IPS-20b (cell line): ENCODE results near the gene CXCL17.
"Not testable (repeated sequence)": the region's sequence is repeated elsewhere in the genome, so short reads cannot be mapped to it uniquely, and the experiment has no call there.

Experiments
- H3K27ac ChIP-seq: one replicate; pipeline ENCODE4 v1.5.1; 2013; ENCODE audit warnings: low read length
- H3K27me3 ChIP-seq: 2 replicates; pipeline ENCODE4 v1.6.1; 2013; ENCODE audit warnings: mild to moderate bottlenecking, low read length, inconsistent platforms; ENCODE audit not compliant: insufficient read depth
- H3K36me3 ChIP-seq: 2 replicates; pipeline ENCODE4 v1.6.1; 2013; ENCODE audit warnings: low read depth, mild to moderate bottlenecking, inconsistent platforms, low read length, moderate library complexity; ENCODE audit not compliant: insufficient read depth
- H3K4me1 ChIP-seq: 2 replicates; pipeline ENCODE4 v1.6.1; 2013; ENCODE audit warnings: mild to moderate bottlenecking, control low read depth, inconsistent platforms, low read length, moderate library complexity; ENCODE audit not compliant: insufficient read depth
- H3K4me3 ChIP-seq: 2 replicates; pipeline ENCODE4 v1.5.1; 2013; ENCODE audit warnings: mild to moderate bottlenecking, low read length, inconsistent platforms
- H3K9ac ChIP-seq: 2 replicates; pipeline ENCODE4 v1.6.1; 2013; ENCODE audit warnings: low read depth, mild to moderate bottlenecking, inconsistent platforms, low read length, moderate library complexity
- H3K9me3 ChIP-seq: 2 replicates; pipeline ENCODE4 v1.6.1; 2013; ENCODE audit warnings: mild to moderate bottlenecking, low read depth, low read length, inconsistent platforms; ENCODE audit not compliant: insufficient read depth

Gene CXCL17

DNA sequence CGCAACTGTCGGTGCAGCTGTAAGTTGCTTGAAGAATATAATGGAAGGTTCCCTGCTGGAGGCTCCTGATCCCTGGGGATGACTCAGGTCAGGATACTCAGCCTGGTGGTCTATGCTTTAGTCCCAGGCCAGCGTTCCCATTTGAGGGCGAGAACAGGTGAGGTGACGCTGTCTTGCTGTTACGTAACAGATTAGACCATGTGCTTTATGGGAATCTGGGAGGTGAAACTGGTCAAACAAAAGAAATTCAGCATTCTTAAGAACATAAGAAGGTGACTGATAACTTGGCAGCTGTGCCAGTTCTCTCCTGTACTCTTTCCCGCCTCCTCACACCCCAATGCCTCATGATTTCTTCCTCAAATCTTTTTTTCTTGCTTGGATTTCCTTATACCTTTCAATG lies at the start of gene CXCL17:
Gene CXCL17 (minus strand): TSS at position 114 of the 400 bp plus-strand sequence. CDS start 114 bp downstream, outside the sequence.
- H3K9ac ChIP-seq = no peak within 1 kb of the TSS
- no peaks in the 10 kb centered on the region for H3K9me3 ChIP-seq
- peaks cover 21% of the 10 kb centered on the region for H3K27me3 ChIP-seq
- H3K36me3 ChIP-seq = no peaks in the 10 kb centered on the region
- H3K4me3 ChIP-seq = no peak within 1 kb of the TSS
- H3K4me1 ChIP-seq = 0 out of 2 replicates have a peak, but pooled peaks cover 3% of the 10 kb centered on the region
- H3K27ac ChIP-seq = no peak within 1 kb of the TSS

DNA sequence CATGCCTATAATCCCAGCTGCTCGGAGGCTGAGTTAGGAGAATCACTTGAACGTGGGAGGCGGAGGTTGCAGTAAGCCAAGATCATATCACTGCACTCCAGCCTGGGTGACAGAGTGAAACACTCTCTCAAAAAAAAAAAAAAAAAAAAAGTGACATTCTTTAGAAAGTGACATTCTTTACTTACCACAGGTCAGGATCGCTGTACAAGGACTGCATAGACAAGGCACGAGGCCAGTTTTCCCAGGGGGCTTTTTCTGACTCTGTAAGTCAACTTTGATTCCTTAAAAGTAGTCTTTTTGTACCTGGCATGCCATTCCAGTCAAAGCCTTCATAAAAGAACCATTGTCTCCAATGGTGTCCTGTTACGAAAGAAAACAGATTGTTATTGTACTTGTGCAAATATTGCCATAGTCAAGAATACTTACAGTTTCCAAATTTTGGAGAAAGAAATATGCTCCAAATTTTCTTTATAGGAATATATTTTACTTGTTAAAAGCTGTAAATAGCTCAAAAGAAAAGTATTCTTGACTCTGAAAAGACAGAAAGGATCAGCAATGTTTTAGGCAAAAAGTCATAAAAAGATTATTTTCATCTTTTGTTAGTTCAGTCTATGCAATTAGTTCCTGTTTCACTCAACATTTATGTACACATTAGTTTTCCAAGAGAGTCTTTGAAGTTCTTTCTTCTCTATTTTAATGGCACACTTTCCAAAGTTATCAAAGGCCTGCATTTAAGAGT lies 46.2 kb upstream of the CXCL17 start:
- Histone ChIP-seq H3K27ac (no peak overlapping the region), H3K4me1 (peaks cover 8% of the 10 kb centered on the region; the same call in 1 of the 2 replicates), H3K9ac (no peak overlapping the region), H3K27me3 (no peaks in the 10 kb centered on the region), H3K9me3 (no peaks in the 10 kb centered on the region), H3K36me3 (no peaks in the 10 kb centered on the region), H3K4me3 (no peak overlapping the region)

GRCh38 chr19:42487798-42488178 lies 45.0 kb upstream of the CXCL17 start:
- Histone ChIP-seq H3K4me1 (peaks cover 8% of the 10 kb centered on the region; the same call in 1 of the 2 replicates), H3K27me3 (no peaks in the 10 kb centered on the region), H3K4me3 (no peak overlapping the region), H3K9me3 (no peaks in the 10 kb centered on the region), H3K36me3 (no peaks in the 10 kb centered on the region), H3K9ac (no peak overlapping the region), H3K27ac (no peak overlapping the region)

DNA sequence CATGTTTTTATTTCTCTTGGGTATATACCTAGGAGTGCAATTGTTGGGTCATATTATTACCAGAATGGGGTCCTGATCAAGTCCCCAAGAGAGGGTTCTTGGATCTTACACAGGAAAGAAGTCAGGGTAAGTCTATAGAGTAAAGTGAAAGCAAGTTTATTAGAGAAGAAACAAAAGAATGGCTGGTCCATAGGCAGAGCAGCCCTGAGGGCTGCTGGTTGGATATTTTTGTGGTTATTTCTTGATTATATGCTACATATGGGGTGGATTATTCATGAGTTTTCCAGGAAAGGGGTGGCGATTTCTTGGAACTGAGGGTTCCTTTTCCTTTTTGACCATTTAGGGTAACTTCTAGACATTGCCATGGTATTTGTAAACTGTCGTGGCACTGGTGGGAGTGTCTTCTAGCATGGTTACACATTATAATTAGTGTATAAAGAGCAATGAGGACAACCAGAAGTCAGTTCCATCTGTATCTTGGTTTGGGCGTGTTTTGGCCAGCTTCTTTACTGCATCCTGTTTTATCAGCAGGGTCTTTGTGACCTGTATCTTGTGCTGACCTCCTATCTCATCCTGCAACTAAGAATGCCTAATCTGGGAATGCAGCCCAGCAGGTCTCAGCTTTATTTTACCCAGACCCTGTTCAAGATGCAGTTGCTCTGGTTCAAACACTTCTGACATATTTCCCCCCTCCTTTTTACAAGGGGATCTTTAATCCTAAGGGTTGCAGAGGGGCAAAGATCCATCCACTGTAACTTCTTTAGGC lies 44.5 kb upstream of the CXCL17 start:
- Histone ChIP-seq H3K9me3 (no peaks in the 10 kb centered on the region), H3K9ac (no peak overlapping the region), H3K27me3 (no peaks in the 10 kb centered on the region), H3K4me1 (peaks cover 8% of the 10 kb centered on the region; the same call in 1 of the 2 replicates), H3K27ac (no peak overlapping the region), H3K36me3 (no peaks in the 10 kb centered on the region), H3K4me3 (no peak overlapping the region)

- not testable (repeated sequence) for H3K27me3 ChIP-seq, H3K4me1 ChIP-seq, H3K9me3 ChIP-seq, H3K27ac ChIP-seq, H3K36me3 ChIP-seq, H3K9ac ChIP-seq, H3K4me3 ChIP-seq
Observed at GRCh38 chr19:42485036-42485435, 42.3 kb upstream of the CXCL17 start.

- Histone ChIP-seq H3K27ac (no peak overlapping the region), H3K4me3 (no peak overlapping the region), H3K9me3 (no peaks in the 10 kb centered on the region), H3K36me3 (no peaks in the 10 kb centered on the region), H3K4me1 (peaks cover 7% of the 10 kb centered on the region), H3K27me3 (no peaks in the 10 kb centered on the region), H3K9ac (no peak overlapping the region)
Observed at GRCh38 chr19:42480335-42481095, 37.8 kb upstream of the CXCL17 start.

GRCh38 chr19:42479736-42480135 lies 37.0 kb upstream of the CXCL17 start:
- Histone ChIP-seq H3K27me3 (no peaks in the 10 kb centered on the region), H3K9me3 (no peaks in the 10 kb centered on the region), H3K4me1 (peaks cover 11% of the 10 kb centered on the region), H3K27ac (no peak overlapping the region), H3K36me3 (no peaks in the 10 kb centered on the region), H3K9ac (no peak overlapping the region), H3K4me3 (no peak overlapping the region)

GRCh38 chr19:42478765-42479311 lies 36.1 kb upstream of the CXCL17 start:
- Histone ChIP-seq H3K4me1 (peaks cover 20% of the 10 kb centered on the region), H3K27me3 (no peaks in the 10 kb centered on the region), H3K9me3 (no peaks in the 10 kb centered on the region), H3K27ac (no peak overlapping the region), H3K9ac (no peak overlapping the region), H3K4me3 (no peak overlapping the region), H3K36me3 (no peaks in the 10 kb centered on the region)

DNA sequence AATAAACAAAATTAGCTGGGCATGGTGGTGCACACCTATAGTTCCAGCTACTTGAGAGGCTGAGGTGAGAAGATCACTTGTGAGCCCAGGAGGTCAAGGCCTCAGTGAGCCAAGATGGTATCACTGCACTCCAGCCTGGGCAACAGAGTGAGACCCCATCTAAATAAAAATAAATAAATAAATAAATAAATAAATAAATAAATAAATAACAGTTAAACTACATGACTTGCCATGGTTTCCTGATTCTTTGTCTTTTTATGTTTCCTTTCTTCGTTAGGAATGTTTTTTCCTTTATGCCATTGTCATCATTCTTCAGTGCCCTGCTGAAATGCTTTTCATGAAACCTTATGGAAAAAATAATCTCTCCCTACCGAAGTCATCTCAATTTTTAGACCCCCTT lies 35.2 kb upstream of the CXCL17 start:
- Histone ChIP-seq H3K36me3 (no peaks in the 10 kb centered on the region), H3K27me3 (no peaks in the 10 kb centered on the region), H3K27ac (no peak overlapping the region), H3K4me3 (no peak overlapping the region), H3K9ac (no peak overlapping the region), H3K4me1 (peaks cover 23% of the 10 kb centered on the region), H3K9me3 (no peaks in the 10 kb centered on the region)

DNA sequence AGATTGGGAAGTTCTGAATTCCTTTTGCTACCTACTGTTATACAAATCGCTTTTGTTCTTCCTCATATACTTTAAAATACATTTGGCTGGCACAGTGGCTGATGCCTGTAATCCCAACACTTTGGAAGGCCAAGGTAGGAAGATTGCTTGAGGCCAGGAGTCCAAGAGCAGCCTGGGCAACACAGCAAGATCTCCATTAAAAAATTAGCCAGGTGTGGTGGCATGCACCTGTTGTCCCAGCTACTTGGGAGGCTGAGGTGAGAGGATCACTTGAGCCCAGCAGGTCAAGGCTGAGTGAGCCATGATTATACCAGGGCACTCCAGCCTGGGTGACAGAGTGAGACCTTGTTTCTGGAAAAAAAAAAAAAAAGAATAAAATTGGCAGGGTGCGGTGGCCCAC lies 34.4 kb upstream of the CXCL17 start:
- Histone ChIP-seq H3K4me1 (peaks cover 31% of the 10 kb centered on the region), H3K9me3 (no peaks in the 10 kb centered on the region), H3K27ac (no peak overlapping the region), H3K4me3 (no peak overlapping the region), H3K9ac (no peak overlapping the region), H3K36me3 (no peaks in the 10 kb centered on the region), H3K27me3 (no peaks in the 10 kb centered on the region)

DNA sequence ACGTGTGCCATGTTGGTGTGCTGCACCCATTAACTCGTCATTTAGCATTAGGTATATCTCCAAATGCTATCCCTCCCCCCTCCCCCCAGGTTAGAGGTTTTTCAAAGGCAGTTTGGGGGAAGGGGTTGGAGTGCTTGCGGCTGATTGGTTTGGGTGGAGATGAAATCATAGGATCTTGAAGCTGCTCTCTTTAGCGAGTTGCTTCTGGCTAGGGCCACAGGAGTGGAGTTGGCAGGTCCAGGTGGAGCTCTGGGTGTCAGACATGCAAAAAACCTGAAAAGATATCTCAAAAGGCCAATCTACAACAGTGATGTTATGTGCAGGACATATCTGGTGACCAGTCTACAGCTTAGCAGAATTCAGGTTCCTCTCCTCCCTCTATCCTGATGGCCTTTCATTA lies 32.6 kb upstream of the CXCL17 start:
- Histone ChIP-seq H3K36me3 (no peaks in the 10 kb centered on the region), H3K4me3 (peak overlapping the region; percentile 19; the same call in 1 of the 2 replicates), H3K27ac (peak overlapping the region; percentile 65), H3K27me3 (no peaks in the 10 kb centered on the region), H3K9ac (peak overlapping the region; percentile 5; the same call in 1 of the 2 replicates), H3K9me3 (no peaks in the 10 kb centered on the region), H3K4me1 (peaks cover 43% of the 10 kb centered on the region)
